Dedifferentiated amniotic fluid mesenchymal stem cell (primary cell): Measurements from ENCODE around the gene GRIK4.
A peak's percentile ranks its signal among the peaks of the same experiment; 100 is the strongest.
"Not testable (repeated sequence)": the region's sequence is repeated elsewhere in the genome, so short reads cannot be mapped to it uniquely, and the experiment has no call there.

Experiments used
- DNase-seq: peaks from one replicate; pipeline ENCODE4 v3.0.0-alpha.2; 2016; ENCODE audit errors: extremely low spot score

GRIK4 gene

GRCh38 chr11:120780239-120780638 is 268.7 kb downstream of the GRIK4 start:
- DNase-seq: no peak

DNA sequence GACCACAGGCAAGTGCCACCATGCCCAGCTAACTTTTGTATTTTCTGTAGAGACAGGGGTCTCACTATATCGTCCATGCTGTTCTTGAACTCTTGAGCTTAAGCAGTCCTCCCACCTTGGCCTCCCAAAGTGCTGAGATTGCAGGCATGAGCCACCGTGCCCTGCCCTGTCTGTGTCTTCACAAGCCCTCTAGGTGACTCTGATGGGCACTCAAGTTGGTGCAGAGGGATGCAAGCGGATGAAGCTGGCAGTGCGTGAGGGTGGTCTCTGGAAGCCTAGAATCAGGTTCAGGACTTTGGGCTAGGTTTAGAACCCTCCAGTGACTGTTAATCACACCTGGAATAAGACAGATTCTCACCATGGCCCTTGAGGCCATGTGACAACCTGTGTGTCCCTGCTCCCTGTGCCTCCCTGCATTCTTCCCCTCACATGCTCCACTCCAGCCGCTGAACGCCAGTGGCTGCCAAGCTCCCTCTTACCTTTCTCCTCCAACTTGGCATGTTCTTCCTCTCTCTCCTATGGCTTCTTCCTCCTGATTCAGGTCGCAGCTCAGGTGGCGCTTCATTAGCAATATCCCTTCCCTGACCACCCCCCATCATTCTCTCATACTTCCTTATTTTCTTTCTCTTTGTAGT is 270.1 kb downstream of the GRIK4 start:
- DNase-seq: no peak

DNA sequence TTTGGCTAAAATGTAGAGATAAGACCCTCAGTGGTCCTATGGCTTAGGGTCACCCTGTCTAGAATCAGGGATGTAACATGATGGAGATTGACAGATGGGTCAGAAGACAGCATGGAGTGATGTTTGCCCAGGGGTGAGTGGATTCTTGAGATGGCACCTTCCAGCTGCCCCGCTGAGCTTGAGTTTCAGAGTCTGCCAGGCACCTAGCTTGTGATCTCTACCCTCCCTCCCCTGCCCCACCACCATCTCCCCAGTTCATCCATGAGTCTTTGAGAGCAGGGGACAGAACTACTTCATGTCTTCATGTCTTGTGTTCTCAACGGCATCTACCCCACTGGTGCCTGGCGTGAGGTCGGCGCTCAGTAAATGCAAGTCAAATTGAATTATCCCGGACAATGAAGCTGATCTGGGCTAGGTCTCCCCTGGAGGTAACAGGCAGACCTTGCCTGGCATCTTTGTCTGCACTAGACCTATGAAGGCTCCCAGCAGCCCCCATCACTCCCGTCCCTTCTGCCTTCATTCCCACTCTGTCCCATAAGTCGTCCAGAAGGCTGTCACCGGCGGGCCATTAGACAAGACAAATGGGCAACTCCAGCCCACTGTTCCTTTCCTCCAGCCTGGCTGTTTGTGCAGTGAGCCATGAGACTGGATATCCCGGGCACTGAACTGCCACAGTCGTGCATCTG is 273.2 kb downstream of the GRIK4 start:
- no peak for DNase-seq

- DNase-seq: no peak
Observed at GRCh38 chr11:120785576-120785975, 274.0 kb downstream of the GRIK4 start.

DNA sequence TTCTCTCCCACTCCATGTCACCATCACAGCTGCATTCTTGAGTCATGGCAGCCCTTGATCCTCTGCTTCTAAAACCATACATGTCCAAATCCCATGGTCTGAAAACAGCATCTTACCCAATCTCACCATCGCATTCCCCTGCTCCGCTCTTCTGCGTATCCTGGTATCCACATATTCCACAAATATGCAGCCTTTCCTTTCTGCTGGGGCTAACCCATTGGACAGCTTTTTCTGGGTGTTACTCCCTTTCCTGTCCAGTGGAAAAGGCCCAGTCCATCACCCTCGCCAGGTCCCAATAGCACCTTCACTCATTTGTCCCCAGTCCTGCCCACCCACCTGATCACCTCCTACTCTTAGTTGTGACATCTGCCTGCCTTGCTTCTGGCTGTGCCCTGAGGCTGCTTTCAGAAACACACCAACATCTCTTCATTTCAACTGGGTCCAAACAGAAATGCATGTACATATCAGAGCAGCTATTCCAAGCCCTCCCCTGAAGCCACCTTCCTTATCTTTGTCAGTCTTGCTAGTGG is 274.7 kb downstream of the GRIK4 start:
- no peak for DNase-seq

DNA sequence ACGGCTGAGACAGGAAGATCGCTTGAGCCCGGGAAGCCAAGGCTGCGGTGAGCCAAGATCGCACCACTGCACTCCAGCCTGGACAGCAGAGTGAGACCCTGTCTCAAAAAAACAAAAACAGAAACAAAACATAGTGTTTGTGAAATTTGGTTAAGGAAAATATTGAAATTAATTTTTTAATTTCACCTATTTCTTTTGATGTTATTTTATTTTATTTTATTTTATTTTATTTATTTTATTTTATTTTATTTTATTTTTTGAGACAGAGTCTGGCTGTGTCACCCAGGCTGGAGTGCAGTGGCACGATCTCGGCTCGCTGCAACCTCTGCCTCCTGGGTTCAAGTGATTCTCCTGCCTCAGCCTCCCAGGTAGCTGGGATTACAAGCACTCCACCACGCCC is 275.7 kb downstream of the GRIK4 start:
- DNase-seq: not testable (repeated sequence)

DNA sequence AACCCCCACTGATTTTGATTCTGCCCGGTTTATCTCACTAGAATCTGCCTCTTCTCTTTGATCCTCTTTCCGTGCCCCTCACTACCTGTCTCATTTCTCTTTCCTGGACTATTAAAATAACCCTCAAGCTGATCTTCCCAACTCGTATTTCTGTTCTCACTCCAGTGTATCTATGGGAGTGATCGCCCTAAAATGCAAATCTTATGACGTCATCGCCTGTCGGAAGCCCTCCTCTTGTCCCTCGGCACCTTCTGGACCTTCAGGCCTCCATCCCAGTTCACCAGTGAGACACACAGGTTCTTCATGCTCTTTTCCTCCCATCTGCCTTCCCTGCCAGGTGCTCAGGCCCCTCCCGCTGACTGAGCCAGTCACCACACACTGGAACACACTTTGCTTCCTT is 277.8 kb downstream of the GRIK4 start:
- DNase-seq: no peak

- DNase-seq: no peak
Observed at GRCh38 chr11:120792306-120792705, 280.8 kb downstream of the GRIK4 start.

DNA sequence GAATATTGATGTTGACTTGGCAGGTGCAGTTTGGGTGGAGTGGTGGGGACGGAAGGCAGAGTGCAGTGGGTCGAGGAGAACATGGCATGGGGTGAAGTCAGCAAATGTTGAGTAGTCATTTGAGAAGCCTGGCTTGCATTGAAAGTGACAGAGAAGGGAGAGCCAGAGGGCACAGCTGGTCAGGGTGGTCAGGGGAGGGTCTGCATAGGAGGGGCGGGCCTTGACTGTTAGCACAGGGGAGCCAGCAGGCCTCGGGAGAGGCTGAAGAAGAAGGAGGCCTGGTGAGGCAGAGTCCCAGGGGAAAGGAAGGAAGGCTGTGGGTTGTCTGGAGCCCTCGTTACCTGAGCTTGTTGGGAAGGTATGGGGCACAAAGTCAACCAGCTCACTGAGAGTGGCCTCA is 281.6 kb downstream of the GRIK4 start:
- DNase-seq: no peak

- no peak for DNase-seq
Observed at GRCh38 chr11:120793806-120794479, 282.4 kb downstream of the GRIK4 start.

DNA sequence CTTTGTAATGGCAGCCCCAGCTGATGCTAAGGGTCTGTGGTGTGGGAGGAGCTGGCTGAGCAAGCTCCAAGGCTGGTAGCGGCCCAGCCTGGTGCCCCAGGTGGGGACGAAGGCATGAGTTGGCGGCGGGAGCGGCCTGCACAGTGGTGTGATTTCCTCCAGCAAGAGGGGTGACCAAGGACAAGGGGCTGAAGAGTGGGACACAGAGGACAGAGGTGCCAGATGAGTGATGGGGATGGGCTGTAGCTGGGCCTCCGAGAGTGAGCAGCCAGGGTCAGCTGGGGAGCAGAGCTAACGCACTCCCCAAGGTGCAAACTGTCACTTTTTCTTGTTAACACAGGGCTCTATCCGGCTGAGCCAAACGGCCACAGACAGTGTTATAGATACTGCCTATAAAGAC is 283.2 kb downstream of the GRIK4 start:
- DNase-seq: no peak

GRCh38 chr11:120795185-120795584 is 283.6 kb downstream of the GRIK4 start:
- DNase-seq: no peak

- no peak for DNase-seq
Observed at GRCh38 chr11:120797143-120797542, 285.6 kb downstream of the GRIK4 start.

- no peak for DNase-seq
Observed at GRCh38 chr11:120798854-120799253, 287.3 kb downstream of the GRIK4 start.

- DNase-seq: no peak
Observed at GRCh38 chr11:120800206-120800605, 288.7 kb downstream of the GRIK4 start.

DNA sequence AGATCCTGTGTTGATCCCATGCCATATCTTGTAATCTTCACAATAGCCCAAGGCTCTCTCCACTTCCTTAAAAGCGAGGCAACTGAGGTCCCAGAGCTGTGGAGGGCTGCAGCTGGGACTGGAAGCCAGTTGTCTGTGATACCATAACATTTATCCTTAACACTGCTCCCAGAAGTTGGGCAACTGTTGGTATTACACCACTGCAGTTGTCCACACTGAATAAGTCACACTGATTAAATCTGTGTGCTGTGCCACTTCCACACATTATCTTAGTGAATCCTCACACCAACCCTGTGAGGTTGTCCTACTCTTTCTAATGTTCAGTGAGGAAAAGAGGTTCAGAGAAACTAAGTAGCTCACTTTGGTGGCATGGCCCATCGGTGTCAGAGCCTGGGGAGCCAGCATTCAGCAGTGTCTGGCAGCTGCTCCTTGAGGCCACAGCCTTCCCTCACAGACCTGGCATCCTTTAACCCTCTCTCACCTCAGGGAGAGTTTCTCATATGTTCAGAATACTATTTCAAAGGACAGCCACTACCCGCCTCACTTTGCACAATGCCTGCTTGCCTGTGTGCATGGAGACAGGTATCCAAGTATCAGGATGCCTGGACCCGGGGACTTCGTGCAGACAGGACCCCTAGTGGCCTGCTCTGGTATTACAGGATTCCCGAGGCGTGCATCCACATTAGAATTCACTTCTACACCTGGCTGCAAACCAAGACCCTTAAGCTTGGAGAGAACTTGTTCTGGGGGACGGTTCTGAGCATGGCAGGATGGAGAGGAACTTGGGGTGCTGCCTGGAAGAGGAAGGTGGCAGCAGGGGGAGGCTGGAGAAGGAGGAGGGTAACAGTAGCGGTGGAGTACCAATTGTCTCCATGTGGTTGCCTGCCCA is 290.5 kb downstream of the GRIK4 start:
- peak; percentile 29 for DNase-seq

GRCh38 chr11:120805960-120806555 is 294.5 kb downstream of the GRIK4 start:
- no peak for DNase-seq

DNA sequence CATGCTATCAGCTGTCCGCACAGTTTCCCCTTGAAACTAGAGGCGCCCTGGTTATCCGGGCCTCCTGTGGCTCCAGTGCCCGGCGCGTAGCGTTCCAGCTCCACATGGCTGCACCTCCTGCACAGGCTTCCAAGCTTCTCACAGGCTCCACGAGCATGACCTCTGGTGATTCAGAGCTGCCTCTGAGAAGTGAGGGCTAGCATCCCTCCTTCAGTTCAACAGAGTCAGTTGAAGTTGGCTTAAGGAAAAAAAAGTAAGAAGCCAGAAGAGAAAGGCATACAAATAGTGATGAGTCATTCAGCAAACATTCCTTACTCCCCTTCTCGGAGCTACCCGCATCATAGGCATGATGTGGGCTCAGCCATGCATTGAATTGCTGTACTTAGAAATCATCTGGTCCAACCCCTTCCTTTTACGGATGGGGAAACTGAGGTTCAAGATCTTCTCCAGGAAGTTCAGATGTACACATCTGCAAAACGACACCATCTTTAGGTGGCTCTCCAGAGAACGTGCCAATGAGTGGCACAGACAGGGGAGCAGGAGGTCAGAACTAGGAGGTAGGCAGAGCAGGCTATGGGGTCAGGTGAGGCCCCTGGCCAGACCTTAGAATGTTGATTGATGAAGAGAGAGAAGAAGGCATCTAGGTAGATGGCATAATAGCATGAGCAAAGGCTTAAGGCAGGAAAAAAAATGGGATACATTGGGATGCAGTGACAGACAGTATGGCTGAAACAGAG is 296.0 kb downstream of the GRIK4 start:
- peak; percentile 55 for DNase-seq

DNA sequence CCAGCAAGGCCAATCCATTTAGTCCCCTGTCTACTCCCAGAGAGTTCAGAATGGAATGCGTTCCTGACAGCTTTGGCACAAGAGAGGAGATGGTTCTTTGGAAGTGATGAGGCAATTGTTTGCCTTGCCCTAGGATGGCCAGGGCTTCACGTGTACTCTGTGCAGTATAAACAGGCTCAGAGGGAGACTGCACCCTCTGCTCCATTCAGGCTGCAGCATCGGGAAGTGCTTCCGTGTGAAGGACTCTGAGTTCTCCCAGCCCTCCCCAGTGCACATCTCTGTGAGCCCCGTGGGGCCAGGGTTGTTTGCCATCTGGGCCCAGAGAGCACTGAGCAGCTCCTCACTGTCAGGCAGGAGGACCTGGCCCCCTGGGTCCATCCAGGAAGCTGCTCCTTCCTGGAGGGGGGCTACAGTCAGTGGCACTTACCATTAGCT is 297.1 kb downstream of the GRIK4 start:
- no peak for DNase-seq

DNA sequence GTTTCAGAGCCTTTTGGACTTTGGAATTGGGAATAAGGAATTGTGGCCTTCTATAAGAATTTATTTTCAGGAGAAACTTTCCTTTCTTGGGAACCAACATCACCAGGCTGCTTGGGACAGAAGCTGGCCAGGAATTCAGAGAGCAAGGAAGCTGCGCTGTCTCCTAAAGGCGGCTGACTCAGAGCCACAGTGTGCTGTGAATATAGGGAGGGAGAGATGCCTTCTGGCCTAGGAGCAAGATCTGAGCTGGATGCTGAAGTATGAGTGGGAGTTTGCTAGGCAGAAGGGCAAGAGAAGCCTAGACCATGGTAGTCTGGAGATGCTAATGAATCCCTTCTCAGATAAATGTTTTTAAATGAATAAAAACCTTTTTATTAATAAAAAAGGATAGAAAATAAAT is 298.7 kb downstream of the GRIK4 start:
- DNase-seq: no peak

DNA sequence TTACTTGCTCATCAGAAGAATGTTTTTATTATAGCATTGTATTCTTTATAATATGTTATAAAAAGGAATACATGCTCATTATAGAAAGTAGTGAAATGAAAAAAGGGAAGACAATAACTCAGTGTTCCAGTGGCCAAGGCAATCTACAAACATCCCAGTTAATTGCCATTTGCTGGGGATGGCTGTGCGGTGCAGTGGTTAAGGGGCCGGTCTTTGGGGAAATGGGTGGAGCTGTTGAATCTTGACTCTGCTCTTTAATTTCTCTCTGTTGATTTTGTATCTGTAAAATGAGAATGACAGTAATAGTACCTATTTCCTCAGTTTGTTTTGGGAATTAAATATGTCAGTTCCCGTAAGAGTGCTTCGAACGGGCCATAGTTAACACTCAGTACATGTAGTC is 299.7 kb downstream of the GRIK4 start:
- no peak for DNase-seq
